Lower leg skin (tissue), 3 donors: ENCODE measurements around the gene CLEC18A.

Experiments
- CTCF ChIP-seq, 3 donors: fragments of 450-650 bp; IDR thresholded peaks; one replicate each; pipeline ENCODE4 v1.5.1; 2016; ENCODE audit warnings: antibody characterized with exemption in 3 of 3, mild to moderate bottlenecking in 3 of 3, moderate library complexity in 2 of 3
- POLR2A ChIP-seq, 2 donors: fragments of 450-650 bp; IDR thresholded peaks; one replicate each; pipeline ENCODE4 v1.6.1; 2016 to 2017; ENCODE audit warnings: antibody characterized with exemption in 2 of 2, mild to moderate bottlenecking in 1 of 2, moderate library complexity in 1 of 2

- TF ChIP-seq POLR2A (IDR thresholded peaks at IDR 0.05) (no peak), CTCF (IDR thresholded peaks at IDR 0.05) (no peak)
These were observed 14.9 kb upstream of the CLEC18A start for GRCh38 chr16:69936252-69936651.
